Mononuclear cell (primary cell): ENCODE data around the gene PPIP5K2. TPM values are rescaled to one million over a fixed set of nuclear protein-coding genes. Genes with fewer than 3 reads are reported as not detected.

Experiments
- H3K27me3 ChIP-seq: 2 replicates; pipeline ENCODE4 v1.6.0; 2011; ENCODE audit warnings: low read length, control low read depth; ENCODE audit not compliant: insufficient read depth
- H3K4me1 ChIP-seq: 2 replicates; pipeline ENCODE4 v1.5.1; 2011; ENCODE audit warnings: mild to moderate bottlenecking, low read length, control low read depth; ENCODE audit not compliant: insufficient read depth
- H3K4me3 ChIP-seq: 2 replicates; pipeline ENCODE4 v1.5.1; 2011; ENCODE audit warnings: mild to moderate bottlenecking, low read length, moderate library complexity
- H3K9me3 ChIP-seq: 2 replicates; pipeline ENCODE4 v1.5.1; 2011; ENCODE audit warnings: low read depth, mild to moderate bottlenecking, control low read depth, low read length
- total RNA-seq: library from RNA; depleted of rRNA; stranded (reverse); fragments of >200 nt; gene quantifications from one replicate; pipeline ENCODE4 v1.2.3, GENCODE V29; 2012

The PPIP5K2 gene
- total RNA-seq, 1 donor = 55.4 TPM

- peaks cover 10% of the 10 kb centered on the region for H3K4me1 ChIP-seq
- no peaks in the 10 kb centered on the region for H3K27me3 ChIP-seq
- H3K9me3 ChIP-seq = no peaks in the 10 kb centered on the region
- no peak overlapping the region for H3K4me3 ChIP-seq
These were observed 9.7 kb upstream of the PPIP5K2 start for GRCh38 chr5:103110403-103110802.

GRCh38 chr5:103111468-103111867 is 8.6 kb upstream of the PPIP5K2 start:
- H3K4me3 ChIP-seq = no peak overlapping the region
- no peaks in the 10 kb centered on the region for H3K9me3 ChIP-seq
- no peaks in the 10 kb centered on the region for H3K27me3 ChIP-seq
- peaks cover 10% of the 10 kb centered on the region for H3K4me1 ChIP-seq

GRCh38 chr5:103112910-103113309 is 7.2 kb upstream of the PPIP5K2 start:
- Histone ChIP-seq H3K27me3 (no peaks in the 10 kb centered on the region), H3K4me1 (peaks cover 10% of the 10 kb centered on the region), H3K9me3 (no peaks in the 10 kb centered on the region), H3K4me3 (no peak overlapping the region)

- Histone ChIP-seq H3K9me3 (no peaks in the 10 kb centered on the region), H3K4me3 (no peak overlapping the region), H3K27me3 (no peaks in the 10 kb centered on the region), H3K4me1 (peaks cover 10% of the 10 kb centered on the region)
These were observed 5.7 kb upstream of the PPIP5K2 start for GRCh38 chr5:103114440-103114839.

- Histone ChIP-seq H3K27me3 (no peaks in the 10 kb centered on the region), H3K9me3 (no peaks in the 10 kb centered on the region), H3K4me1 (peaks cover 19% of the 10 kb centered on the region), H3K4me3 (no peak overlapping the region)
These were observed 2.6 kb upstream of the PPIP5K2 start for GRCh38 chr5:103117471-103117991.

GRCh38 chr5:103119070-103119764 is 884 bp upstream of the PPIP5K2 start:
- Histone ChIP-seq H3K4me3 (peak overlapping the region; percentile 80), H3K27me3 (no peaks in the 10 kb centered on the region), H3K4me1 (peaks cover 21% of the 10 kb centered on the region), H3K9me3 (no peaks in the 10 kb centered on the region)

- Histone ChIP-seq H3K9me3 (no peaks in the 10 kb centered on the region), H3K4me3 (peak overlapping the region; percentile 80), H3K27me3 (no peaks in the 10 kb centered on the region), H3K4me1 (peaks cover 21% of the 10 kb centered on the region)
These were observed 603 bp downstream of the PPIP5K2 start for GRCh38 chr5:103120607-103121200.

- Histone ChIP-seq H3K4me1 (peaks cover 21% of the 10 kb centered on the region), H3K9me3 (no peaks in the 10 kb centered on the region), H3K4me3 (no peak overlapping the region), H3K27me3 (no peaks in the 10 kb centered on the region)
These were observed 2.1 kb downstream of the PPIP5K2 start for GRCh38 chr5:103122242-103122641.

GRCh38 chr5:103126557-103126956 is 6.5 kb downstream of the PPIP5K2 start:
- peaks cover 11% of the 10 kb centered on the region for H3K4me1 ChIP-seq
- H3K27me3 ChIP-seq = no peaks in the 10 kb centered on the region
- H3K4me3 ChIP-seq = no peak overlapping the region

GRCh38 chr5:103127292-103127817 is 7.3 kb downstream of the PPIP5K2 start:
- Histone ChIP-seq H3K9me3 (no peaks in the 10 kb centered on the region), H3K27me3 (no peaks in the 10 kb centered on the region), H3K4me1 (peaks cover 4% of the 10 kb centered on the region), H3K4me3 (no peak overlapping the region)

More at GRCh38 chr5:103126557-103126956, 6.5 kb downstream of the PPIP5K2 start:
- H3K9me3 ChIP-seq = no peaks in the 10 kb centered on the region

GRCh38 chr5:103128202-103128601 is 8.1 kb downstream of the PPIP5K2 start:
- no peaks in the 10 kb centered on the region for H3K4me1 ChIP-seq
- H3K4me3 ChIP-seq = no peak overlapping the region

GRCh38 chr5:103132684-103133083 is 12.6 kb downstream of the PPIP5K2 start:
- no peaks in the 10 kb centered on the region for H3K9me3 ChIP-seq
- H3K4me3 ChIP-seq = no peak overlapping the region
- H3K4me1 ChIP-seq = no peaks in the 10 kb centered on the region
- no peaks in the 10 kb centered on the region for H3K27me3 ChIP-seq

More at GRCh38 chr5:103128202-103128601, 8.1 kb downstream of the PPIP5K2 start:
- Histone ChIP-seq H3K27me3 (no peaks in the 10 kb centered on the region), H3K9me3 (no peaks in the 10 kb centered on the region)

GRCh38 chr5:103133231-103133630 is 13.1 kb downstream of the PPIP5K2 start:
- Histone ChIP-seq H3K9me3 (no peaks in the 10 kb centered on the region), H3K4me1 (no peaks in the 10 kb centered on the region), H3K27me3 (no peaks in the 10 kb centered on the region), H3K4me3 (no peak overlapping the region)

GRCh38 chr5:103135461-103135860 is 15.4 kb downstream of the PPIP5K2 start:
- Histone ChIP-seq H3K9me3 (no peaks in the 10 kb centered on the region), H3K4me1 (no peaks in the 10 kb centered on the region), H3K27me3 (no peaks in the 10 kb centered on the region), H3K4me3 (no peak overlapping the region)

- no peak overlapping the region for H3K4me3 ChIP-seq
These were observed 18.1 kb downstream of the PPIP5K2 start for GRCh38 chr5:103138202-103138690.

More at GRCh38 chr5:103138202-103138690, 18.1 kb downstream of the PPIP5K2 start:
- Histone ChIP-seq H3K9me3 (no peaks in the 10 kb centered on the region), H3K27me3 (no peaks in the 10 kb centered on the region), H3K4me1 (no peaks in the 10 kb centered on the region)
